ENCODE measurements around the gene TMEM80. TPM values are rescaled to one million over a fixed set of nuclear protein-coding genes. Genes with fewer than 3 reads are reported as not detected.
A peak's percentile ranks its signal among the peaks of the same experiment; 100 is the strongest.

Gene TMEM80
- total and polyA plus RNA-seq, 2 of the 8 experiments (the other 6 are each of a cell fraction or from before 2014, with no cell fraction given): 8.0 to 16.3 TPM

DNA sequence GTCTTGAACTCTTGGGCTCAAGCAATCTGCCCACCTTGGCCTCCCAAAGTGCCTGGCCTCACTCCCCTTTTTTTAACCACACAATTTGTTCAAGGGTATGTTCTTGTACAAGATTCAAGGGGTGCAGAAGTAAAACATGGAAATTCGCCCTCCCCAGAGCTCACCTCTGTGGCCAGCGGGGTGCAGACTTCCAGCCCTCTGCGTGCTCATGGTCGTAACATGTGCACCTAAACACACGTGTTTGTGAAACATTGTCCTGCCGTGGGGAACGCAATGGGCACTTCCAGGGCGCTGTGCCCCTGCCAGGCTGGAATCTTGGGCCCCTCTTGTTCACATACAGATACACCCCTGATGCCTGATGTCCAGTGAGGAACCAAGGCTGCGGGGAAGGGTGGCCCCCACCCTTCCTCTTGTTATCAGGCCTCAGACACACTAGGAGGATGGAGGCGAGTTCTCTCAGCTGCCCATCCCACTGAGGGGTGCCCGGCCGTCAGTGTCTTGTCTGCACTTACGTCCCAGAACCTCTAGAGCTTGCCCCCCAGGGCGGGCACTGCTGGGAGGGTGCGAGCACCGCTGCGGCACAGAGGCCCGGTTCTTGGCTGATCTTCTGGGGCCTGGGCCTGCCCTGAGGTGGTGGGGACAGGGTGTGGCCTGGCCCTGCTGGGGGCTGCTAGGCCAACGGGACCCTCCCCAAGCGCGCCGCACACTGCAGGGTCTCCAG lies 6.3 kb downstream of the TMEM80 start:
- H3K36me3 ChIP-seq (ENCODE audit: control insufficient read depth in 2 of 4, insufficient read depth in 4 of 4, low read length in 3 of 4): no peaks in the 10 kb centered on the region
- FAIRE-seq (no peak), DNase-seq (ENCODE audit: low read depth in 1 of 2, low spot score in 2 of 2) (no peak)
- no peaks in the 10 kb centered on the region for H3K27me3 ChIP-seq (replicated peaks in 1 of 4; ENCODE audit: control insufficient read depth in 3 of 4, extremely low read depth in 1 of 4, insufficient read depth in 3 of 4, low read length in 3 of 4)
- H2BK15ac ChIP-seq (ENCODE audit: low read length): no peak overlapping the region
- no peak overlapping the region for H3K4me2 ChIP-seq (ENCODE audit: insufficient read depth in 1 of 2, low read depth in 2 of 2, low read length in 2 of 2)
- H4K5ac ChIP-seq (ENCODE audit: insufficient read length, low read depth, low read length): no peak overlapping the region
- H3K9me3 ChIP-seq (ENCODE audit: insufficient read depth in 2 of 2, low read depth in 1 of 2, low read length in 1 of 2): no peaks in the 10 kb centered on the region
- no peak overlapping the region; a peak in 1 of 7 replicates for H3K9ac ChIP-seq (replicated peaks in 1 of 4; ENCODE audit: extremely low read depth in 1 of 4, low read depth in 3 of 4, low read length in 3 of 4)
- peaks cover 1 to 4% of the 10 kb centered on the region in 2 experiments for H4K20me1 ChIP-seq (replicated peaks in 1 of 2; ENCODE audit: control insufficient read depth in 1 of 2, insufficient read depth in 2 of 2, low read length in 2 of 2)
- no peak overlapping the region for H3K18ac ChIP-seq (ENCODE audit: extremely low read depth, low read length)
- H3K4me3 ChIP-seq (ENCODE audit: extremely low read depth in 1 of 4, insufficient read depth in 2 of 4, low read depth in 3 of 4, low read length in 4 of 4): no peak overlapping the region
- H2BK12ac ChIP-seq (ENCODE audit: low read depth, low read length): 0 out of 2 replicates have a peak overlapping the region, but pooled peaks have one; percentile 3
- H4K91ac ChIP-seq (replicated peaks; ENCODE audit: insufficient read length, low read length): no peak overlapping the region
- H3K14ac ChIP-seq (ENCODE audit: insufficient read length): no peak overlapping the region
- ChIA-PET POLR2A (ENCODE audit: partially characterized antibody) (interaction anchor here (1.0 to 2.0 kb wide), 3 partner anchors 18 to 47 kb away, joined by 3 to 5 read pairs (median 4); no protein-coding TSS in a partner anchor), CTCF (ENCODE audit: partially characterized antibody) (interaction anchor here (0.7 to 1.3 kb wide), 7 partner anchors 18 to 147 kb away, joined by 3 to 4 read pairs (median 3); no protein-coding TSS in a partner anchor)
- H2BK20ac ChIP-seq (ENCODE audit: low read length): no peak overlapping the region
- H2AK5ac ChIP-seq (ENCODE audit: low read depth, low read length): no peak overlapping the region
- no peak overlapping the region for H3K4ac ChIP-seq (replicated peaks; ENCODE audit: insufficient read length, low read depth, low read length)
- H2BK5ac ChIP-seq (ENCODE audit: low read depth, low read length): no peak overlapping the region
- H3K4me1 ChIP-seq (replicated peaks in 1 of 4; ENCODE audit: control insufficient read depth in 3 of 4, insufficient read depth in 4 of 4, low read length in 3 of 4): peaks cover 0 to 23% (median 20%) of the 10 kb centered on the region in 4 experiments; a peak in 6 of 7 replicates
- H3K23me2 ChIP-seq (ENCODE audit: low read depth, low read length): peaks cover 8% of the 10 kb centered on the region; the same call in 1 of the 2 replicates
- H2AFZ ChIP-seq (ENCODE audit: low read length): no peak overlapping the region
- no peak overlapping the region for H3K23ac ChIP-seq (ENCODE audit: insufficient read length)
- H4K8ac ChIP-seq (ENCODE audit: extremely low read depth, insufficient read depth, low read length): no peak overlapping the region
- no peaks in the 10 kb centered on the region for H3K79me1 ChIP-seq (ENCODE audit: low read depth, low read length)
- no peak overlapping the region for H3K27ac ChIP-seq (ENCODE audit: low read depth, low read length)
- H3K56ac ChIP-seq (replicated peaks; ENCODE audit: insufficient read length, low read depth, low read length): no peak overlapping the region
- H3K79me2 ChIP-seq (ENCODE audit: control insufficient read depth in 1 of 2, insufficient read depth in 2 of 2, low read length in 2 of 2): no peaks in the 10 kb centered on the region
- 96% methylated on average over 21 of the region's 22 CpGs; no CpG with 5 or more reads in 1 of the 2 experiments for WGBS, 2 experiments (ENCODE audit: extremely low coverage in 1 of 2, insufficient coverage in 1 of 2, insufficient read length in 1 of 2, insufficient replicate concordance in 2 of 2, low coverage in 1 of 2, low lambda C conversion rate in 2 of 2, missing lambda C conversion rate in 1 of 2)
- no peak overlapping the region for H2BK120ac ChIP-seq (replicated peaks; ENCODE audit: low read depth, low read length)
- TF ChIP-seq JUN (IDR thresholded peaks at IDR 0.05; ENCODE audit: low read depth, low read length): no peak
- TF ChIP-seq CREB1 (IDR thresholded peaks at IDR 0.05): no peak
- no peak for TF ChIP-seq NANOG (IDR thresholded peaks at IDR 0.05; ENCODE audit: insufficient read depth, low read depth, low read length, poor library complexity, severe bottlenecking)
